Left cardiac atrium (tissue), 4 donors: Measurements from ENCODE around the gene ANXA4. TPM values are rescaled to one million over a fixed set of nuclear protein-coding genes. Genes with fewer than 3 reads are reported as not detected.

ENCODE experiments used
- ATAC-seq, 2 donors: fragments of 200-7000 bp; cut with Tn5 transposase; one replicate each; pipeline ENCODE4 v1.9.1; 2020; ENCODE audit warnings: mild to moderate bottlenecking in 2 of 2, moderate library complexity in 2 of 2
- DNase-seq: peaks from one replicate; pipeline ENCODE4 v3.0.0-alpha.2; 2020
- intact Hi-C, 2 donors: fragments of 100-400 bp; cut with DNase I; formaldehyde crosslinking; loops; one replicate each; pipeline versions ENCODE4 v1.14.1 to v1.15.1; 2022 to 2023
- long read RNA-seq: library from polyadenylated mRNA; unstranded; transcript quantifications from one replicate; pipeline ENCODE4 v2.0.0, GENCODE V29; 2021
- total RNA-seq, 2 donors: library from RNA; stranded (reverse); fragmentation: NEBNext Ultra II Directional; extraction: Animal tissue kit (Norgen Biotek cat#: 25700); gene quantifications; one replicate each; pipeline ENCODE4 v1.2.1, GENCODE V29; 2021
- donor health status: DM: no; HTN: yes; CAD: no.
- donor health status: DM: no; HTN: yes; CAD: no; lungs with severe emphysema.
- donor health status: DM: yes; HTN: yes; CAD: no.
- donor health status: Dilated cardiomyopathy.

ANXA4 gene
- total RNA-seq = 10 to 100 TPM; 41.3 to 50.4 TPM
- long read RNA-seq, transcript ANXA4-201 (13 exons, 2,799 nt) = major isoform, 25 of 35 reads
- long read RNA-seq, partial matches to known transcripts = 1 of 35 reads
- long read RNA-seq, other reads (novel, unspliced or antisense) = 9 of 35 reads

- DNase-seq (peak; percentile 88), ATAC-seq (peak; percentile 92 to 96)
- intact Hi-C loops = no loop called here
Observed at GRCh38 chr2:69741575-69742321, at the start of gene ANXA4. ANXA4 (plus strand) TSS chr2:69742134; CDS start chr2:69781566, 39,432 bp downstream.

DNA sequence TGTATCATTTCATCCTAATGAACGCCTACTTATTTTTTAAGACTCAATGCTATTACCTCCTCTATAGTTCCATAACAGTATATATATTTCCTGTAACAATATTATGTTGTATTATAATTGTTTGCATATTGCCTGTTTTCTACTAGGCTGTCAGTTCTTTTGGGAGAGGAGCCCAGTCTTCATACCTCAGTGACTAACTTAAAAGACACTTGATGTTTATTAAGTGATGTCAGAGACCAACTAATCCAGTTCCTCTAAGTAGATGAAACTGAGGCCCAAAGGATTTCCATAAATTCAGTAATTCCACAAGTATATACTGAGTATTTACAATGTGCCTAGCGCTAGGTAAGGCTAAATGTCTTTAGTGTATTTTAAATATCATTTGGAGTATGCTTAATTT is 49.5 kb upstream of the ANXA4 start:
- intact Hi-C loops = no loop called here
- DNase-seq (no peak), ATAC-seq (no peak)

DNA sequence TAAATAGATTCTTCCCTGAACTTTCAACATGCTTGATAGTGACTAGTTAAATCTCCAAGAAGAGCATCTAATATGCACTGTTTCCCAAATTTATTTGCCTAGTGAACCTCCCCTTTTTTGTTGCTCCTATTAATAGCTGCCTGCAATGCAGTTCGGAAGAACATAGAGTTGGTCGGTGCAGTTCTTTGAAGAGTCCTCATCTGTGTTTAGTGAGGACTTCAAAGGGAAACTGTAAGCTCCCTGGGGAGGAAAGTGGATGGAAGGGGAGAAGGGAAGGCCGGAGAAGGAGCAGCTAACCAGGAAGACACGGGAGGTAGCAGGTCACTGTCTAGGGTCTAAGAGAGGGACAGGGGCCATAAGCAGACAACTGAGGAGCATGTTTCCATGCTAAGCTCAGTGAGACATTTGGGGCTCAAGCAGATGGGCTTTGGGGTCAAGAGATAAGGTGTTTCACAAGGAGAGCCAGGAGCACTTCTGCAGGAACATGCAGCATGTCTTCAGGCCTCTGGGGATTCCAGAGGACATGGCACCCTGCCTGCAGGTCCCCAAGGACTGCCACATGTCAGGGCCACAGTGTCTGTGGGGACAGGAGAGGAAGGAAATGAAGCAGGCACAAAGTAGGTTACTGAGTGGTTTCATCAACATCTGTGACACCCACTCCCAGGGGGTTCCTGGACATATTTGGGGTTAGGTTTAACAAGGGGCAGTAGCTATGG is 48.7 kb upstream of the ANXA4 start:
- ATAC-seq = peak in 1 of 2 donors; percentile 15
- intact Hi-C loops = no loop called here
- no peak for DNase-seq

DNA sequence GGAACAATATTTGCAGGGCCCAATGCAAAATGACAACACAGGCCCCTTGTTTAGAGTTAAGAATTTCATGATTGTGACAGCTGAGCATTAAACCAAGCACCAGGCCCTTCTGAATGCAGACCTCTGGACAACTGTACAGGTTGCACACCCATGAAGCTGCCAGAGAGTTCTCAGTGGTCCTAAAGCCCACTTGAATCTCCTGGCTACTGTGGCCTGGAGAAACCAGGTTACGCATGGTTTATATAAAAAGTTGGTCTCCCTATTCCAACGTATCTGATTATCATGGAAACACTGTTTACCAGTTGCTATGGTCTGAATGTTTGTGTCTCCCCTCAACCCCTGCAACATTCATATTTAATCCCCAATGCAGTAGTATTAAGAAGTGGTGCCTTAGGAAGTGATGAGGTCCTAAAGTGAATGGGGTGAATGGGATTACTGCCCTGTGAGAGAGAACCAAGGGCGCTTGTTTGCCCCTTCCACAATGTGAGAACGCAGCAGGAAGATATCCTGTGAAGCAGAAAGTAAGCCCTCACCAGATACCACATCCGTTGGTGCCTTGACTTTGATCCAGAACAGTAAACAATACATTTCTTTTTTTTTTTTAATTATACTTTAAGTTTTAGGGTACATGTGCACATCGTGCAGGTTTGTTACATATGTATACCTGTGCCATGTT is 48.0 kb upstream of the ANXA4 start:
- DNase-seq (no peak), ATAC-seq (peak in 1 of 2 donors; percentile 65)
- intact Hi-C loops = no loop called here

DNA sequence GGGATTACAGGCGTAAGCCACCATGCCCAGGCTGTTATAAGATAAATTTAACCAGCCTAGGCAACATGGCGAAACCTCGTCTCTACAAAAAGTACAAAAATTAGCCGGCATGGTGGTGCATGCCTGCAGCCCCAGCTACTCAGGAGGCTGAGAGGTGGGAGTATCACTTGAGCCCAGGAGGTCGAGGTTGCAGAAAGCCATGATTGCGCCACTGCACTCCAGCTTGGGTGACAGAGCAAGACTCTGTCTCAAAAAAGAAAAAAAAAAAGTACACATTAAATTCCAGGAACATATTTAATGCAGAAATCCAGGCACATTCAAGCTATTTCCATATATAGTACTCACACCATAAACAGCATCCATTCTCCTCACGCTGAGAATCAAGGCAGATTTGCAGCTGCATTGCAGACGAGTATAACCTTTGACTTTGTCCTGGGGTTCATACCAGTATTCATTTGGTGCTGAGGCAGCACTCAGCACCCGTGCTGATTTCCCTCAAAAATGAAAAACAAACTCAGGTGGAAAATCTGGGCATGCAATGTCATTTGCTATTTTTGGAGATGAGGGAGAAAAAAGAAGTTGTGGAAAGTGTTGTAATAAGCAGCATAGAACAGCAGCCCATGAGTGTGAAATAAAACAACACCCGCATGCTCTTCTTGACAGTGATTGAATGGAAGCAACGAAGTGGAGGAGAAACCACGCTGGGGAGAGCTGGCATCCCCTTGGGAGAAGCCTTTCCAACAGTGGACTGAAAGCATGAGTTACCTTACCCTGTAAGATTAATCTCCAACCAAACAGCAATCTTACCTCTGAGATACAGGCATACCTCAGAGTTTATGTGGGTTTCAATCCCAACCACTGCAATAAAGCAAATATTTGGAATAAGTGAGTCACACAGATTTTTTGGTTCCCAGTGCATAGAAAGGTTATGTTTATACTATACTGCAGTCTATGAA is 46.8 kb upstream of the ANXA4 start:
- intact Hi-C loops = no loop called here
- no peak for DNase-seq
- peak in 1 of 2 donors; percentile 70 for ATAC-seq

DNA sequence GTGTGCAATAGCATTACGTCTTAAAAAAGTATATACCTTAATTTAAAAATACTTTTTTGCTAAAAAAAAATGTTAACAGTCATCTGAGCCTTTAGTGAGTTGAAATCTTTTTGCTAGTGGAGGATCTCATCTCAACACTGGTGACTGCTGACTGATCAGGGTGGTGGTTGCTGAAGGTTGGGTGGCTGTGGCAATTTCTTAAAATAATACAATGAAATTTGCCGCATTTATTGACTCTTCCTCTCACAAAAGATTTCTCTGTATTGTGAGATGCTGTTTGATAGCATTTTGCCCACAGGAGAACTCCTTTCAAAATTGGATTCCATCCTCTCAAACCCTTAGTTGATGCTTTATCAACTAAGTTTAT is 46.1 kb upstream of the ANXA4 start:
- no peak for ATAC-seq
- no peak for DNase-seq
- intact Hi-C loops = no loop called here

- no peak for ATAC-seq
- intact Hi-C loops = no loop called here
Observed at GRCh38 chr2:69700381-69700780, 41.6 kb upstream of the ANXA4 start.

GRCh38 chr2:69701100-69701945 is 40.6 kb upstream of the ANXA4 start:
- no peak for DNase-seq
- intact Hi-C loops = no loop called here
- ATAC-seq = no peak

More at GRCh38 chr2:69700381-69700780, 41.6 kb upstream of the ANXA4 start:
- no peak for DNase-seq

- intact Hi-C loops = no loop called here
- ATAC-seq (no peak), DNase-seq (no peak)
Observed at GRCh38 chr2:69703189-69703588, 38.7 kb upstream of the ANXA4 start.

DNA sequence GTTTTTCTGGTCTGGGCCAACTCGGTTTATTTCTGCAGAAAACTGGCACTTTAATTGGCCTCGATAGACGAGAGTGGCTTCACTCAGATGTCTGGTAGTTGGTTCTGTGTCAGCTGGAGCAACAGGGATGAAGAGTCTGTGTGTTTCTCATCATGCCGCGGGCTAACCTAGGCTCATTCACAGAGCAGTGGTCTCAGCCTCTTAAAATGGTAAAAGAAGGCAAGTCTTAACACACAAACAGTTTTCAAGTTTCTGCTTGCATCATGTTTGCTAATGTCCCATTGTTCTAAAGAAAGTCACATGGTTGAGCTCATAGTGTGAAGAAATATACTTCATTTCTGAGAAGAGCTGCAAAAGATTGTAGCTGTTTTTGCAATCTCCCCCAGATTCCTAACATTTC is 37.5 kb upstream of the ANXA4 start:
- peak; percentile 26 to 30 for ATAC-seq
- DNase-seq = no peak
- intact Hi-C loops = no loop called here

GRCh38 chr2:69709290-69709689 is 32.6 kb upstream of the ANXA4 start:
- no peak for ATAC-seq
- intact Hi-C loops = no loop called here

GRCh38 chr2:69711971-69712370 is 30.0 kb upstream of the ANXA4 start:
- intact Hi-C loops = loop anchor here in 1 of 2 donors (5.0 kb wide), 1 partner anchor 155 kb away; no protein-coding TSS in a partner anchor
- no peak for ATAC-seq
- DNase-seq = no peak

More at GRCh38 chr2:69709290-69709689, 32.6 kb upstream of the ANXA4 start:
- no peak for DNase-seq

- ATAC-seq (no peak), DNase-seq (no peak)
- intact Hi-C loops = loop anchor here (2.0 to 5.0 kb wide), 2 partner anchors 155 to 157 kb away; no protein-coding TSS in a partner anchor
Observed at GRCh38 chr2:69714024-69714423, 27.9 kb upstream of the ANXA4 start.

DNA sequence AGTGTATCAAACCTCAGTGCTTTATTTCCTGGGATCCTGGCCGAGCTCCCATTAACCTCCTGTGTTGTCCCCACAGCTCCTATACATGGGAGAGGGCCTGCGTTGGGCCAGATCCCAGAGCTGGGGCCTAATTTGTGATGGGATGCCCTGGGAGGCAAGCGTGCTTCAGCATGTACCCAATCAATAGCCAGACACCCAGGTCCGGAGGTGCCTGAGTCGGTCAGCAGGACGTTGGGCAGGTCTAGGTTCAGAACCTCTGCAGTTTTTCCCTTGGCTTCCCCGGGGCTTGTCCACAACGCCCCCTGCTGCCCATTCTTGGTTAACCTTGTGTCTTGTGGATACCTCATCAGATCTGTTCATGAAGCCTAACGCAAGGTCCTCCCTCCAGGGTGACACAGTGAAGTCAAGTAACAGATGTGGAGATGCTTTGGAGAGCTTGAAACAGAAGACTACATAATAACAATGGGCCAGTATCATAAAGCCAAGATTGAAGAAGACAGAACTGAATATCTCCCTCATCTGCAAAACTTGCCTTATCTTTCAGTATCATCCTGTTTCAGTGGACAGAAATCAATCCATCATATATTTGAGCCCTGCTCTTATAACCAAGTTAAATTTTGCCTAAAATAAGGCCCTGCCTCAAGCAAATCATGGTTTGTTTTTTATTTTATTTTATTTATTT is 27.3 kb upstream of the ANXA4 start:
- ATAC-seq (peak; percentile 90 to 96), DNase-seq (peak; percentile 90)
- intact Hi-C loops = loop anchor here (2.0 to 5.0 kb wide), 2 partner anchors 156 to 157 kb away; no protein-coding TSS in a partner anchor

DNA sequence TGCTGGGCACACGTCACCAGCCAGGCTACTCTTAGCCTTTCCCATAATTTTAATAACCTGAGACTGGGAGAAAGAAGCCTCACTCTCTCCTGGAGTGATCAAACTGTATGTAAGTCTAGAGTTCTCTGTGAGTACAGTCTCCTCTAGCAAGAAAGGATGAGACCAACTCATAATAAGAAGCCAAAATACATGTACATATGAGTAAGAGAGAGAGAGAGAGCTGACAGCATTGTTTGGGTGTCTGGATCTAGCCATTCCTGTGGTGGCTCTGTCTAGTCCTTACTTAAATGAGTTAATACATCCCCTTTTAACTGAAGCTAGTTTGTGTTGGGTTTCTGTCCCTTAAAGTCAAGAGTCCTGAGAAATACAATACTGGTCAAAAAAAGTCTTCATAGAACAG is 26.0 kb upstream of the ANXA4 start:
- ATAC-seq = no peak
- intact Hi-C loops = loop anchor here in 1 of 2 donors (2.0 kb wide), 1 partner anchor 157 kb away; no protein-coding TSS in a partner anchor
- no peak for DNase-seq

DNA sequence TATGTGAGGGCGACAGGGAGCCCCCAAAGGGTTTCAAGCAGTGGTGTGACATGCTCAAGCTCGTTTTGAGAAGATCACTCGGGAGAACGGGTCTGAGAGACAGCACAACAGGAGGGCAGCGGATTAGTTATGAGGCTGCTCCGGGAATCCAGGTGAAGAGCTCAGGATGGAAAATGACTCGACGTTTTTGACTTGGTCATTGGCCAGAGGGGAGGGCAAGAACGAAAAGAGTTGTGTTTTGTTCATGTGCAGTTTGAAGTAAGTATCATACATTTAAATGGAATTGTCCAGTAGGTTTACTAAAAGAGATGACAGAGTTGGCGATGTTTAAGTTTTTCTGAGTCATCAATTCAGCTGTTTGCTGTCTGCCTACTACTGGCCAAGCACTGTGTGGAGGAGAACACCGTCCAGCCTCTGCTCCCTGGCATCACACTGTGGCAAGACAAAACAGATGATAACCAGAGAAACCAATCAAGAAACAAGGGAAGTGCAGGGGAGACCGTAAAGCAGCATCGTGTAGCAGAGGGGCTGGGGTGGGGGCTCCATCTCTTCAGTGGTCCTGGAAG is 25.3 kb upstream of the ANXA4 start:
- ATAC-seq = peak in 1 of 2 donors; percentile 16
- intact Hi-C loops = no loop called here

GRCh38 chr2:69717186-69717585 is 24.7 kb upstream of the ANXA4 start:
- no peak for DNase-seq
- intact Hi-C loops = no loop called here
- ATAC-seq = no peak

More for the DNA sequence above, 25.3 kb upstream of the ANXA4 start:
- DNase-seq = no peak
